ENCODE data around the gene CYP2D6. TPM values are rescaled to one million over a fixed set of nuclear protein-coding genes. Genes with fewer than 3 reads are reported as not detected.
"Not testable (repeated sequence)": the region's sequence is repeated elsewhere in the genome, so short reads cannot be mapped to it uniquely, and the experiment has no call there.

The CYP2D6 gene
- total and polyA plus RNA-seq, 7 experiments from 2014 or later = 0.11 to 13.3 (median 10.9) TPM; not detected in 1

- H3K9me3 ChIP-seq (ENCODE audit: control insufficient read depth in 2 of 3, low read length in 3 of 3); H3K4me1 Mint-ChIP-seq; intact Hi-C loops (cut with micrococcal nuclease); H3K4me1 ChIP-seq (ENCODE audit: control insufficient read depth in 2 of 2, insufficient read depth in 2 of 2, low read length in 2 of 2); CTCF ChIA-PET; H3K27ac ChIP-seq (ENCODE audit: low read depth, low read length); H3K27me3 ChIP-seq (ENCODE audit: control insufficient read depth in 2 of 2, insufficient read depth in 2 of 2, low read length in 2 of 2); DNase-seq; POLR2A ChIA-PET; H3K27me3 Mint-ChIP-seq; H3K9me3 Mint-ChIP-seq; H3K4me3 ChIP-seq (ENCODE audit: low read length); ATAC-seq; H3K4me3 Mint-ChIP-seq: not testable (repeated sequence)
- H3K36me3 ChIP-seq (ENCODE audit: control insufficient read depth in 2 of 3, insufficient read depth in 3 of 3, low read length in 3 of 3) = peaks cover 0 to 15% (median 3%) of the 10 kb centered on the region in 3 experiments
- Mint-ChIP-seq H3K36me3 (peaks cover 11 to 53% (median 17%) of the 10 kb centered on the region in 5 donors), H3K27ac (peak overlapping the region in 1 of 9 donors; percentile 43)
Observed at GRCh38 chr22:42143859-42144822, 13.5 kb upstream of the CYP2D6 start.

DNA sequence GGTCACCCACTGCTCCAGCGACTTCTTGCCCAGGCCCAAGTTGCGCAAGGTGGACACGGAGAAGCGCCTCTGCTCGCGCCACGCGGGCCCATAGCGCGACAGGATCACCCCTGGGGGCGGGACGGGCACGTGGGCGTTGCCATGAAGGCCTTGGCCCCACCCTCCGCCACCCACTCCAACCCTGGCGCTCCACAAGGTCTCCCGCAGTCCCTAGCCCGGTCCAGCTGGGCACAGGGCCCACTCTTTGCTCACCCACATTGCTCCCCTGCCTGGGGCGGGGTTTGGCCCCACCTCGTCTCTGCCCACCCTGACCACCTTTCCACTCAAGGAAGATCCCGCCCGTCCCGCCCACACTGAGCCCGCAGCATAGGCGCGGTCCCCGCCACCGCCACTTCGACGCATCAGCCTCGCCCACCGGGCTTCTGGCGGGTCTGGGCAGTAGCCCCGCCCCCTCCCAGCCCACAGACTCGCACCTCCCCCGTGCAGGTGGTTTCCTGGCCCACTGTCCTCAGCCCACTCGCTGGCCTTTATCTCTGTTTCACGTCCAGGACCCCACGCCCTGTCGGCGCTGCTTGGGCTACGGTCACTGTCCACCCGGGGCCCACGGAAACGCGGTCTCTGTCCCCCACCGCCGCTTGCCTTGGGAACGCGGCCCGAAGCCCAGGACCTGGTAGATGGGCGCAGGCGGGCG is 12.3 kb upstream of the CYP2D6 start:
- Mint-ChIP-seq H3K27me3 (no peaks in the 10 kb centered on the region), H3K4me3 (no peak overlapping the region), H3K4me1 (peaks cover 0 to 3% (median 0%) of the 10 kb centered on the region in 7 donors), H3K27ac (no peak overlapping the region), H3K9me3 (no peaks in the 10 kb centered on the region), H3K36me3 (peaks cover 11 to 44% (median 17%) of the 10 kb centered on the region in 5 donors)
- ATAC-seq = no peak
- ChIA-PET CTCF (no interaction called here), POLR2A (no interaction called here)
- no peak overlapping the region for H3K4me3 ChIP-seq (ENCODE audit: low read length)
- no peak for DNase-seq
- intact Hi-C loops (cut with micrococcal nuclease) = no loop called here
- no peak overlapping the region for H3K27ac ChIP-seq (ENCODE audit: low read depth, low read length)
- peaks cover 0 to 8% (median 0%) of the 10 kb centered on the region in 3 experiments for H3K36me3 ChIP-seq (ENCODE audit: control insufficient read depth in 2 of 3, insufficient read depth in 3 of 3, low read length in 3 of 3)
- H3K9me3 ChIP-seq (ENCODE audit: control insufficient read depth in 2 of 3, low read length in 3 of 3) = no peaks in the 10 kb centered on the region
- no peaks in the 10 kb centered on the region for H3K4me1 ChIP-seq (ENCODE audit: control insufficient read depth in 2 of 2, insufficient read depth in 2 of 2, low read length in 2 of 2)
- H3K27me3 ChIP-seq (ENCODE audit: control insufficient read depth in 2 of 2, insufficient read depth in 2 of 2, low read length in 2 of 2) = no peaks in the 10 kb centered on the region

DNA sequence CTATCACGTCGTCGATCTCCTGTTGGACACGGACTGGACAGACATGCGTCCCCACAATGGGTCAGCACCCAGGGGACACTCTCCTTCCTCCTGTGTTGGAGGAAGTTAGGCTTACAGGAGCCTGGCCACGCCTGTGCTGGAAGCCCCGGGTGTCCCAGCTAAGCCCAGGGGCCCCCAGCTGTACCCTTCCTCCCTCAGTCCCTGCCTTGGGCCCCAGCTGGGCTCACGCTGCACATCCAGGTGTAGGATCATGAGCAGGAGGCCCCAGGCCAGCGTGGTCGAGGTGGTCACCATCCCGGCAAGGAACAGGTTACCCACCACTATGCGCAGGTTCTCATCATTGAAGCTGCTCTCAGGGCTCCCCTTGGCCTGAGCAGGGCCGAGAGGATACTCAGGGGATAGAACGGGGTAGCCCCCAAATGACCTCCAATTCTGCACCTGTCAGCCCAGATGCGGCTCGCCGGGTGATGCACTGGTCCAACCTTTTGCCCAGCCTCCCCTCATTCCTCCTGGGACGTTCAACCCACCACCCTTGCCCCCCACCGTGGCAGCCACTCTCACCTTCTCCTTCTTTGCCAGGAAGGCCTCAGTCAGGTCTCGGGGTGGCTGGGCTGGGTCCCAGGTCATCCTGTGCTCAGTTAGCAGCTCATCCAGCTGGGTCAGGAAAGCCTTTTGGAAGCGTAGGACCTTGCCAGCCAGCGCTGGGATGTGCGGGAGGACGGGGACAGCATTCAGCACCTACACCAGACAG is 10.9 kb upstream of the CYP2D6 start:
- H3K9me3 ChIP-seq (ENCODE audit: control insufficient read depth in 2 of 3, low read length in 3 of 3); H3K4me1 ChIP-seq (ENCODE audit: control insufficient read depth in 2 of 2, insufficient read depth in 2 of 2, low read length in 2 of 2); H3K9me3 Mint-ChIP-seq; H3K4me3 ChIP-seq (ENCODE audit: low read length); H3K27me3 ChIP-seq (ENCODE audit: control insufficient read depth in 2 of 2, insufficient read depth in 2 of 2, low read length in 2 of 2); CTCF ChIA-PET; H3K27me3 Mint-ChIP-seq; ATAC-seq; DNase-seq; intact Hi-C loops (cut with micrococcal nuclease); H3K4me1 Mint-ChIP-seq; H3K27ac ChIP-seq (ENCODE audit: low read depth, low read length); H3K36me3 ChIP-seq (ENCODE audit: control insufficient read depth in 2 of 3, insufficient read depth in 3 of 3, low read length in 3 of 3); H3K4me3 Mint-ChIP-seq: not testable (repeated sequence)
- H3K36me3 Mint-ChIP-seq = peaks cover 7 to 34% (median 11%) of the 10 kb centered on the region in 5 donors
- POLR2A ChIA-PET = interaction anchor here (1.1 kb wide), 1 partner anchor 66 kb away, joined by 3 read pairs; no protein-coding TSS in a partner anchor
- H3K27ac Mint-ChIP-seq = peak overlapping the region in 1 of 9 donors; percentile 28

DNA sequence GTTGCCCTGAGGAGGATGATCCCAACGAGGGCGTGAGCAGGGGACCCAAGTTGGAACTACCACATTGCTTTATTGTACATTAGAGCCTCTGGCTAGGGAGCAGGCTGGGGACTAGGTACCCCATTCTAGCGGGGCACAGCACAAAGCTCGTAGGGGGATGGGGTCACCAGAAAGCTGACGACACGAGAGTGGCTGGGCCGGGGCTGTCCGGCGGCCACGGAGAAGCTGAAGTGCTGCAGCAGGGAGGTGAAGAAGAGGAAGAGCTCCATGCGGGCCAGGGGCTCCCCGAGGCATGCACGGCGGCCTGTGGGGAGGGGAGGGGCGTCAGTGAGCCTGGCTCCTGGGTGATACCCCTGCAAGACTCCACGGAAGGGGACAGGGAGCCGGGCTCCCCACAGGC is 9.5 kb upstream of the CYP2D6 start:
- H3K4me1 ChIP-seq (ENCODE audit: control insufficient read depth in 2 of 2, insufficient read depth in 2 of 2, low read length in 2 of 2); intact Hi-C loops (cut with micrococcal nuclease); H3K27me3 ChIP-seq (ENCODE audit: control insufficient read depth in 2 of 2, insufficient read depth in 2 of 2, low read length in 2 of 2); H3K27ac Mint-ChIP-seq; H3K4me3 Mint-ChIP-seq; H3K9me3 Mint-ChIP-seq; H3K27me3 Mint-ChIP-seq; H3K36me3 ChIP-seq (ENCODE audit: control insufficient read depth in 2 of 3, insufficient read depth in 3 of 3, low read length in 3 of 3); CTCF ChIA-PET; DNase-seq; H3K9me3 ChIP-seq (ENCODE audit: control insufficient read depth in 2 of 3, low read length in 3 of 3); H3K4me3 ChIP-seq (ENCODE audit: low read length); H3K27ac ChIP-seq (ENCODE audit: low read depth, low read length); ATAC-seq; H3K4me1 Mint-ChIP-seq; POLR2A ChIA-PET: not testable (repeated sequence)
- peaks cover 5 to 26% (median 7%) of the 10 kb centered on the region in 5 donors for H3K36me3 Mint-ChIP-seq

DNA sequence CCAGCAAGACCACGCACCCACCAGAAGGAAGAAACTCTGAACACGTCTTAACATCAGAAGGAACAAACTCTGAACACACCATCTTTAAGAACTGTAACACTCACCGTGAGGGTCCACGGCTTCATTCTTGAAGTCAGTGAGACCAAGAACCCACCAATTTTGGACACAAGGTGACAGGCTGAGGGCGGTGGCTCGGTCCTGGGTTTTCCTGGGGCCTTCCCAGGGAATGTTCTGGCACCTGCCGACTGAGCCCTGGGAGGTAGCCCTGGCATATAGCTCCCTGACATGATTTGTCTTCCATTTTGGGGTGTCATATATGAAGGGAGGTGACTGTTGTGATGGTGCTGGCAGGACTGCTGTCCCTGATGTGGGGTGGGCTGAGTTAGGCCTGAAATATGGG is 8.9 kb upstream of the CYP2D6 start:
- intact Hi-C loops (cut with micrococcal nuclease); H3K27me3 ChIP-seq (ENCODE audit: control insufficient read depth in 2 of 2, insufficient read depth in 2 of 2, low read length in 2 of 2); H3K27me3 Mint-ChIP-seq; CTCF ChIA-PET; H3K4me1 Mint-ChIP-seq; H3K9me3 ChIP-seq (ENCODE audit: control insufficient read depth in 2 of 3, low read length in 3 of 3); H3K27ac ChIP-seq (ENCODE audit: low read depth, low read length); H3K4me3 ChIP-seq (ENCODE audit: low read length); DNase-seq; H3K9me3 Mint-ChIP-seq; H3K4me1 ChIP-seq (ENCODE audit: control insufficient read depth in 2 of 2, insufficient read depth in 2 of 2, low read length in 2 of 2); H3K36me3 ChIP-seq (ENCODE audit: control insufficient read depth in 2 of 3, insufficient read depth in 3 of 3, low read length in 3 of 3); ATAC-seq; H3K4me3 Mint-ChIP-seq: not testable (repeated sequence)
- Mint-ChIP-seq H3K27ac (peak overlapping the region in 1 of 9 donors; percentile 75), H3K36me3 (peaks cover 5 to 22% (median 7%) of the 10 kb centered on the region in 5 donors)
- POLR2A ChIA-PET = interaction anchor here (0.6 kb wide), 1 partner anchor 397 kb away, joined by 3 read pairs; no protein-coding TSS in a partner anchor

DNA sequence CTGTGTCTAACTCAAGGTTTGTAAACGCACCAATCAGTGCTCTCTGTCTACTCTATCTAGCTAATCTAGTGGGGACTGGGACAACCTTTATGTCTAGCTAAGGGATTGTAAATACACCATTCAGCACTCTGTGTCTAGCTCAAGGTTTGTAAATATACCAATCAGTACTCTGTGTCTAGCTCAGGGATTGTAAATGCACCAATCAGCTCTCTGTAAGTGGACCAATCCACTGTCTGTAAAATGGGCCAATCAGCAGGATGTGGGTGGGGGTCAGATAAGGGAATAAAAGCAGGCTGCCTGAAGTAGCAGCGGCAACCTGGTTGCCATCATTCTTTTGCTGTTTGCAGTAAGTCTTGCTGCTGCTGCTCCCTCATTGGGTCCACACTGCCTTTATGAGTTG is 8.4 kb upstream of the CYP2D6 start:
- Histone ChIP-seq H3K4me3 (ENCODE audit: low read length) (no peak overlapping the region), H3K27ac (ENCODE audit: low read depth, low read length) (no peak overlapping the region), H3K27me3 (ENCODE audit: control insufficient read depth in 2 of 2, insufficient read depth in 2 of 2, low read length in 2 of 2) (no peaks in the 10 kb centered on the region), H3K36me3 (ENCODE audit: control insufficient read depth in 2 of 3, insufficient read depth in 3 of 3, low read length in 3 of 3) (peaks cover 0 to 4% (median 0%) of the 10 kb centered on the region in 3 experiments), H3K4me1 (ENCODE audit: control insufficient read depth in 2 of 2, insufficient read depth in 2 of 2, low read length in 2 of 2) (no peaks in the 10 kb centered on the region), H3K9me3 (ENCODE audit: control insufficient read depth in 2 of 3, low read length in 3 of 3) (no peaks in the 10 kb centered on the region)
- Mint-ChIP-seq H3K27ac (peak overlapping the region in 1 of 9 donors; percentile 75), H3K27me3 (no peaks in the 10 kb centered on the region), H3K4me3 (no peak overlapping the region), H3K9me3 (no peaks in the 10 kb centered on the region), H3K4me1 (peaks cover 0 to 3% (median 0%) of the 10 kb centered on the region in 7 donors), H3K36me3 (peaks cover 5 to 22% (median 7%) of the 10 kb centered on the region in 5 donors)
- POLR2A ChIA-PET = interaction anchor here (0.6 kb wide), 2 partner anchors 17 to 396 kb away, joined by 3 read pairs; no protein-coding TSS in a partner anchor
- CTCF ChIA-PET = no interaction called here
- ATAC-seq = no peak
- intact Hi-C loops (cut with micrococcal nuclease) = no loop called here
- DNase-seq = no peak

Data from naive thymus-derived CD4-positive, alpha-beta T cell (primary cell).